Naive thymus-derived CD8-positive, alpha-beta T cell (primary cell): ENCODE results near the gene ATG14. TPM values are rescaled to one million over a fixed set of nuclear protein-coding genes. Genes with fewer than 3 reads are reported as not detected.
"Not testable (repeated sequence)": the region's sequence is repeated elsewhere in the genome, so short reads cannot be mapped to it uniquely, and the experiment has no call there.

ENCODE experiments used
- ATAC-seq, 2 donors: fragments of 150-1000 bp; cut with Tn5 transposase in 1 of 2; sonication (Bioruptor Pico), chemical (Tn5 transposase) in 1 of 2; 1 replicate in 1 of 2; 2 replicates in 1 of 2; pipeline ENCODE4 v1.10.0; 2021; ENCODE audit warnings: mild to moderate bottlenecking in 2 of 2, moderate library complexity in 2 of 2
- POLR2A ChIA-PET: fragments of 350-600 bp; sonication (Branson Sonifier 250); formaldehyde crosslinking; loops from one replicate; lab custom pipeline; 2021; ENCODE audit warnings: antibody characterized with exemption; lab: Charles Lee
- DNase-seq, 10 donors: peaks; one replicate each; pipeline versions ENCODE4 v3.0.0 to v3.0.0-alpha.2; 2020 to 2022
- H3K27ac Mint-ChIP-seq, 10 donors: one replicate each; pipeline ENCODE4 v1.8.0; 2020 to 2022; ENCODE audit warnings: mild to moderate bottlenecking in 10 of 10, mixed read lengths in 10 of 10, moderate library complexity in 4 of 10, inconsistent platforms in 1 of 10
- H3K27me3 Mint-ChIP-seq, 5 donors: one replicate each; pipeline ENCODE4 v1.8.0; 2021 to 2022; ENCODE audit warnings: mixed read lengths in 5 of 5
- H3K36me3 Mint-ChIP-seq, 3 donors: one replicate each; pipeline ENCODE4 v1.8.0; 2020 to 2022; ENCODE audit warnings: mixed read lengths in 3 of 3, mild to moderate bottlenecking in 2 of 3, inconsistent platforms in 1 of 3
- H3K4me1 Mint-ChIP-seq, 4 donors: one replicate each; pipeline ENCODE4 v1.8.0; 2021 to 2022; ENCODE audit warnings: mixed read lengths in 4 of 4
- H3K4me3 Mint-ChIP-seq, 10 donors: one replicate each; pipeline ENCODE4 v1.8.0; 2020 to 2022; ENCODE audit warnings: mild to moderate bottlenecking in 10 of 10, mixed read lengths in 10 of 10, moderate library complexity in 6 of 10, inconsistent platforms in 1 of 10
- H3K9me3 Mint-ChIP-seq, 9 donors: one replicate each; pipeline ENCODE4 v1.8.0; 2020 to 2022; ENCODE audit warnings: mixed read lengths in 9 of 9, mild to moderate bottlenecking in 3 of 9, inconsistent platforms in 1 of 9, moderate library complexity in 1 of 9
- polyA plus RNA-seq, 3 donors: library from polyadenylated mRNA; unstranded; fragments of 300-500 nt; fragmentation: Illumina TruSeq; gene quantifications; one replicate each; pipeline ENCODE4 v1.2.3, GENCODE V29; 2021
- total RNA-seq, 8 experiments: library from RNA in 2 of 8; stranded (reverse) in 2 of 8; gene quantifications; one replicate each; pipeline ENCODE4 v1.2.3 and lab custom pipeline; 2021 to 2026

ATG14 gene
- total and polyA plus RNA-seq, 5 experiments from 2014 or later, result 5.2 to 17.6 (median 6.3) TPM

DNA sequence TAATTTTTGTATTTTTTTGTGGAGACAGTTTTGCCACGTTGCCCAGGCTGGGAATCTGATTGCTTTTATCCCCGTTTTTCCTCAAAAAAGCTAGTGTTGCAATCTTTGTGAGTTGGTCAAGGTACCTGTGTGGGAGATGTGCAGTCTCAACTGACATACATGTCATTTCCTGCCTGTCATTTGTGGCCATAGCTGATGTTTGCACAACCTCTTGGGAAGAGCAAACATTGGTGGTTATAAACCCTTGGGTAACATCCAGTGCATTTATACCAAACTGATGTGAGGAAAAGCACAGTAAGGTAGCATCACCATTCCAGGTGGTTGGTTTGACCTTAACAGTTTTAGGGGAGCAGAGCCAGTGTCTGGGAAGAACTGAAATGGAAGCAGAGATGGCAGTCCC is 54.7 kb downstream of the ATG14 start:
- ATAC-seq, result no peak
- H3K27ac Mint-ChIP-seq, result no peak overlapping the region
- POLR2A ChIA-PET, result no interaction called here
- H3K36me3 Mint-ChIP-seq, result peaks cover 0 to 16% (median 0%) of the 10 kb centered on the region in 3 donors
- no peaks in the 10 kb centered on the region for H3K9me3 Mint-ChIP-seq
- H3K4me1 Mint-ChIP-seq, result peaks cover 2 to 14% (median 8%) of the 10 kb centered on the region in 4 donors
- no peak overlapping the region for H3K4me3 Mint-ChIP-seq
- DNase-seq, result no peak
- no peaks in the 10 kb centered on the region for H3K27me3 Mint-ChIP-seq

DNA sequence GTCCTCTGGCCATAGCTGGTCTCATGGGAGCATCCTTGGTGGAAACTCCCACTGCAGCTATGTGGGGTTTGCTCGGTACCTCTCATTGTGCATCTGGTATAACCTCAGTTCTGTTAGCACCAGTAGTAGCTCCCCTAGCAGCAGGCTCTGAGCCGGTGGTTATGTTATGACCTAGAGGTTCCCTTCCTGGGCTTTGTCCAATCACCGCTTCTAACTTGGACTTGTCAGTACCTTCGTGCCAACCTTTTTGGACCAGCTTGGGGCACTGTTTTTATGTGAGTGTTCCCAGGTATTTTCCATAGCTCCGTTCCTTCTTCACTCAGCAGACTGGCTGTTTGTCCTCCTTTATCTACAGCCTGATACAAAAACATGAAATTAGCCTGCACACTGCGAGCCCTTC is 55.7 kb downstream of the ATG14 start:
- Mint-ChIP-seq H3K4me1 (peaks cover 0 to 14% (median 7%) of the 10 kb centered on the region in 4 donors), H3K27me3 (no peaks in the 10 kb centered on the region), H3K36me3 (peaks cover 0 to 25% (median 1%) of the 10 kb centered on the region in 3 donors), H3K27ac (peak overlapping the region in 1 of 10 donors; percentile 50), H3K4me3 (no peak overlapping the region), H3K9me3 (no peaks in the 10 kb centered on the region)
- ATAC-seq (no peak), DNase-seq (no peak)
- POLR2A ChIA-PET, result interaction anchor here (1.5 kb wide), 1 partner anchor 253 kb away, joined by 3 read pairs; no protein-coding TSS in a partner anchor

DNA sequence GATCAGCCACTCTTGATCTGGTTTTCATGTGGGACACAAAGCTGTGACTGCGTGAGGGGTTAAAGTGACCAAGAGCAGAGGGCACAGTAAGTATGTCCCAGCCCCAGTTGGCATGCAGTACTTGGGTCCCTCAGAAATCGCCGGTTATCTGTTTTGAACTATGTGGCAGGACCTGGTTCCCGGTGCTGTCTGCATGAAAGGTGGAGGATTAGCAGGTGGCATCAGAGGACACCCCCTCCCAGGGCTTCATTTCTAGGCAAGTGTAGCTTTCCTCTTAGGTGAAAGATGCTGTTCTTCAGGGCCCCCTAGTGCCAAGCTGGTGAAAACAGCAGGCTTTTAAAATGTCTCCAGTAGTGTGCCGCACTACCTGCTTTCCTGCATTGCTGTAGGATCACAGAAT is 57.1 kb downstream of the ATG14 start:
- peaks cover 0 to 17% (median 7%) of the 10 kb centered on the region in 4 donors for H3K4me1 Mint-ChIP-seq
- peak overlapping the region in 3 of 10 donors; percentile 15 to 28 (median 26) for H3K4me3 Mint-ChIP-seq
- no peaks in the 10 kb centered on the region for H3K27me3 Mint-ChIP-seq

DNA sequence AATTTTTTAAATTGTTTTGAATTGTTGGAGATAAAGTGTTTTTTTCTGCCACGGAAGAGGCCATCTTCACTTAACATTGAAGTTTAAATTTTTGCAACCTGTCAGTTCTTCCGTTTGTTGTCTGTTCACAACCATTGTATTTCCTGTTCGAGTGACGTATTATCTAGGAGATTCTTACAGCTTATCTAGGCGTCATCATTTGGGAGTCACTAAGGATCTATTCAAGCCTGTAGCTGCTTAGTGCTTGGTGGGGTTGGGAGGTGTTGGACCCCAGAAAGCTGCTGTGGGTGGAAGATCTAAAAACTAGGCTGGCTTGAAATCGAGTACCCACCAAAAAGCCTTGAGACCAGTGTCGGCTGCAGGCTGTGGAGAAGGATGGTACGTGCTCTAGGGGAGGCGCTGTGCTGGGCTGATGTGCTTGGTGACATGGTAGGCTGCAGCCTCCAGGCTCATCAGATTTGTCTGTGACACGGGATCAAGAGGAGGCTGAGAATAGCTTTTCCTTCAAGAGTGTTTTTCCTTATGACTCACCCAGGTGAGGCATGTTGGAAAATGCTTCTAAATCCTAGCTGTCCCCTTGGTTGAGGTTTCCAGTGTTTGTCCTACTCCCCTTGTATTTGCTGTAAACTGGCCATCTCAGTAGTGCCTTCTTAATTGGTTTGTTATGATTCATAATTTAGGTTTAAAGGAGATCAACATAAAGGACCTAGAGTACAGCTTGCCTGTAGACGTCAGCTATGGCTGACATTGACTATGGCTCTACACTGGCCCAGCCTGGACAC is 57.8 kb downstream of the ATG14 start:
- no peak for ATAC-seq
- H3K27ac Mint-ChIP-seq, result peak overlapping the region in 7 of 10 donors; percentile 28 to 85 (median 46)
- no peaks in the 10 kb centered on the region for H3K27me3 Mint-ChIP-seq

More for the DNA sequence above, 57.1 kb downstream of the ATG14 start:
- no peaks in the 10 kb centered on the region for H3K9me3 Mint-ChIP-seq
- DNase-seq (peak; percentile 15 to 72 (median 52)), ATAC-seq (peak; percentile 89 to 95)
- peak overlapping the region in 7 of 10 donors; percentile 16 to 85 (median 51) for H3K27ac Mint-ChIP-seq
- H3K36me3 Mint-ChIP-seq, result peaks cover 0 to 36% (median 6%) of the 10 kb centered on the region in 3 donors
- POLR2A ChIA-PET, result interaction anchor here (0.6 to 1.5 kb wide), 2 partner anchors 252 to 265 kb away, joined by 3 to 4 read pairs; no protein-coding TSS in a partner anchor

DNA sequence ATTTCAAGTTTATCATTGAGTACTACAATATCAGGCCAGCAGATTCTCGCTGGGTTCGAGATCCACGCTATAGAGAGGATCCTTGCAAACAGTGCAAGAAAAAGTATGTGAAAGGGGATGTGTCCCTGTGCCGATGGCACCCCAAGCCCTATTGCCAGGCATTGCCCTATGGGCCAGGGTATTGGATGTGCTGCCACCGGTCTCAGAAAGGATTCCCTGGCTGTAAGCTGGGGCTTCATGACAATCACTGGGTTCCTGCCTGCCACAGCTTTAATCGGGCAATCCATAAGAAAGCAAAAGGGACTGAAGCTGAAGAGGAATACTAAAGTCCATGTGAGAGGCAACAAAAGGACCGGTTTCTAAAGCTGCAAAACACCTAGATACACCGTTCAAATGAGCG is 59.4 kb downstream of the ATG14 start:
- no peak for DNase-seq
- Mint-ChIP-seq H3K4me1 (peaks cover 6 to 38% (median 14%) of the 10 kb centered on the region in 4 donors), H3K4me3 (no peak overlapping the region), H3K9me3 (no peaks in the 10 kb centered on the region), H3K36me3 (peaks cover 0 to 36% (median 6%) of the 10 kb centered on the region in 3 donors), H3K27me3 (no peaks in the 10 kb centered on the region), H3K27ac (peak overlapping the region in 3 of 10 donors; percentile 31 to 60 (median 59))
- POLR2A ChIA-PET, result no interaction called here
- ATAC-seq, result no peak

More for the DNA sequence above, 57.8 kb downstream of the ATG14 start:
- peaks cover 0 to 36% (median 6%) of the 10 kb centered on the region in 3 donors for H3K36me3 Mint-ChIP-seq
- POLR2A ChIA-PET, result interaction anchor here (0.6 kb wide), 1 partner anchor 264 kb away, joined by 4 read pairs; no protein-coding TSS in a partner anchor
- H3K9me3 Mint-ChIP-seq, result no peaks in the 10 kb centered on the region
- H3K4me1 Mint-ChIP-seq, result peaks cover 2 to 22% (median 9%) of the 10 kb centered on the region in 4 donors
- DNase-seq, result no peak
- H3K4me3 Mint-ChIP-seq, result peak overlapping the region in 3 of 10 donors; percentile 46 to 80 (median 50)

DNA sequence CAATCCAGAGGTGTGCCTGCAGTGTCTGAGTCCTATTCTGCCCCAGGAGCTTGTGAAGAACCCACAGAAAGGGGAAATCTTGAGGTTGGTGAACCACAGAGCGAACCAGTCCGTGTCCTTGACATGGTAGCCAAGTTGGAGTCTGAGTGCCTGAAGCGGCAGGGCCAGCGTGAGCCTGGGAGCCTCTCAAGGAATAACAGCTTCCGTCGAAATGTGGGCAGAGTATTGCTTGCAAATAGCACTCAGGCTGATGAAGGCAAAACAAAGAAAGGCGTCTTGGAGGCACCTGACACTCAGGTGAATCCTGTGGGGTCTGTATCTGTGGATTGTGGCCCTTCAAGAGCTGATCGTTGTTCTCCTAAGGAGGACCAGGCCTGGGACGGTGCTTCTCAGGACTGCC is 60.5 kb downstream of the ATG14 start:
- no peaks in the 10 kb centered on the region for H3K27me3 Mint-ChIP-seq
- peak overlapping the region in 2 of 10 donors; percentile 58 to 61 for H3K27ac Mint-ChIP-seq
- peaks cover 11 to 45% (median 19%) of the 10 kb centered on the region in 4 donors for H3K4me1 Mint-ChIP-seq
- no peak overlapping the region for H3K4me3 Mint-ChIP-seq
- POLR2A ChIA-PET, result no interaction called here
- DNase-seq, result no peak
- H3K9me3 Mint-ChIP-seq, result no peaks in the 10 kb centered on the region
- ATAC-seq, result no peak
- peaks cover 0 to 36% (median 6%) of the 10 kb centered on the region in 3 donors for H3K36me3 Mint-ChIP-seq

DNA sequence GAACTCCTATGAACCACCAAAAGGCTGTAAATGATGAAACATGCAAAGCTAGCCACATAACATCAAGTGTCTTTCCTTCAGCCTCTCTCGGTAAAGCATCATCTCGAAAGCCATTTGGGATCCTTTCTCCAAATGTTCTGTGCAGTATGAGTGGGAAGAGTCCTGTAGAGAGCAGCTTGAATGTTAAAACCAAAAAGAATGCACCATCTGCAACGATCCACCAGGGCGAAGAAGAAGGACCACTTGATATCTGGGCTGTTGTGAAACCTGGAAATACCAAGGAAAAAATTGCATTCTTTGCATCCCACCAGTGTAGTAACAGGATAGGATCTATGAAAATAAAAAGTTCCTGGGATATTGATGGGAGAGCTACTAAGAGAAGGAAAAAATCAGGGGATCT is 61.2 kb downstream of the ATG14 start:
- H3K27me3 Mint-ChIP-seq, result no peaks in the 10 kb centered on the region
- POLR2A ChIA-PET, result no interaction called here
- H3K9me3 Mint-ChIP-seq, result no peaks in the 10 kb centered on the region
- no peak for ATAC-seq
- DNase-seq, result no peak
- peak overlapping the region in 2 of 10 donors; percentile 34 to 69 for H3K27ac Mint-ChIP-seq
- H3K4me1 Mint-ChIP-seq, result peaks cover 13 to 50% (median 23%) of the 10 kb centered on the region in 4 donors
- H3K4me3 Mint-ChIP-seq, result no peak overlapping the region
- H3K36me3 Mint-ChIP-seq, result peaks cover 0 to 36% (median 6%) of the 10 kb centered on the region in 3 donors

DNA sequence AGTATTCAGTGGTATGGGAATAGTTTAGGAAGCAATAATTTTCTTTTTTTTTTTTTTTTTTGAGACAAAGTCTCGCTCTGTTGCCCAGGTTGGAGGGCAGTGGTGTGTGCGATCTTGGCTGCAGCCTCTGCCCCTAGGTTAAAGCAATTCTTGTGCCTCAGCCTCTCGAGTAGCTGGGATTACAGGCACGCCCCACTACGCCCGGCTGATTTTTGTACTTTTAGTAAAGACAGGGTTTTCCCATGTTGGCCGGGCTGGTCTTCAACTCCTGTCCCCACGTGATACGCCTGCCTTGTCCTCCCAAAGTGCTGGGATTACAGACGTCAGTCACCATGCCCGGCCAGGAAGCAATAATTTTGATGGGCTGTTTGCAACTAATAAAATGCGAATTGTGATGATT is 62.1 kb downstream of the ATG14 start:
- Mint-ChIP-seq H3K36me3 (peaks cover 0 to 31% (median 6%) of the 10 kb centered on the region in 3 donors), H3K9me3 (no peaks in the 10 kb centered on the region), H3K4me3 (no peak overlapping the region), H3K27me3 (no peaks in the 10 kb centered on the region), H3K4me1 (peaks cover 20 to 55% (median 28%) of the 10 kb centered on the region in 4 donors), H3K27ac (peak overlapping the region in 2 of 10 donors; percentile 56 to 66)
- POLR2A ChIA-PET, result no interaction called here
- no peak for DNase-seq
- ATAC-seq, result no peak

DNA sequence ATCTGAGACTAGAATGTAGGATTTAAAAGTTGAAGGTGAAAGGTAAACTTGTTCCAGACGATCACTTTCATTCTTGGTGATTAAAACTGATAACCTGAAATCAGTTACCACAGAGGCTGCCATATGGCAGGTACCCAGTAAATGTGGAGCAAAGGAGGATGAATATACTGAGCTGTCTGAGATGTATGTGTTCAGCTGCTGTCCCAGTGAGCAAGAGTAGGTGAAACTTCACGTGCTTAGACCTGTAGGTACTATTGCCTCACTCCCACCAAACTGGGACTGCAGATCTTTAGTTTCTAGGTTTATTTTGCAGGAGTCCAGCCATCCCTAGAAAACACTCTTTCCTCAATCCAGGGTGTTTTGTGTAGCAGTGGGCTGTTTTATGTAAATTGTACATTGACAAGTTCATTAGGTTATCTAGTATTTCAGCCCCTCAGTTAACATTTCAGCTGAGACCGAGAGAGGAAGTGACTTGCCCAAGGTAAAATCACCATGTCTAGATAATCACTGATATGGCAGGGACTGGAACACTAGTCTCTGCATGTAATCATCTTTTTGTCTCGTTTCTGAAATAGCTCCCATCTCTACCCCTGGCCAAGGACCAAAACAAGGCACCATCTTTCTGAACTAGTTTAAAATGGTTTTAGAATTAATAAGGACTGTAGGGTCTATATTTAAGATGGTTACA is 62.7 kb downstream of the ATG14 start:
- H3K4me1 Mint-ChIP-seq, result peaks cover 20 to 53% (median 27%) of the 10 kb centered on the region in 4 donors
- POLR2A ChIA-PET, result no interaction called here
- no peaks in the 10 kb centered on the region for H3K9me3 Mint-ChIP-seq
- ATAC-seq, result no peak
- no peaks in the 10 kb centered on the region for H3K27me3 Mint-ChIP-seq
- no peak overlapping the region for H3K4me3 Mint-ChIP-seq
- peaks cover 0 to 31% (median 6%) of the 10 kb centered on the region in 3 donors for H3K36me3 Mint-ChIP-seq
- no peak for DNase-seq
- H3K27ac Mint-ChIP-seq, result peak overlapping the region in 5 of 10 donors; percentile 18 to 66 (median 23)

DNA sequence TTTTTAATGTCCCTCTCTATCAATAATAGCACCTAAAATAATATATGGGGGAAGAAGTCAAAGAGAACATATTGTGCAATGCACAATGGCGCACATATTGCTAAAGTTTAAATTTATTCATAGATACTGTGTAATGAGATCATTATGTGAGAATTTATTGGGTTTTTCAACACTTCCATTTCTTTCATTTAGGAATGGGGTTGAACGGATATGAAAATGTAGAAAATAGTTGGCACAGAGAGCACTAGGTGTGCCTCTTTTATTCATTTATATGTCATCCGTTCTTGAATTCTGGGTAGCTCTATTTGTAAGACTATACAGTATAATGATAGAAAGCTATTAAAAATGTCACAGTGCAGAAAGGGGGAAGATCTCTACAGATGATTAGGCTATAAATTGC is 63.9 kb downstream of the ATG14 start:
- H3K9me3 Mint-ChIP-seq, result no peaks in the 10 kb centered on the region
- POLR2A ChIA-PET, result interaction anchor here (0.5 kb wide), 2 partner anchors 11 to 27 kb away, joined by 3 to 4 read pairs; no protein-coding TSS in a partner anchor
- DNase-seq, result no peak
- H3K27me3 Mint-ChIP-seq, result no peaks in the 10 kb centered on the region
- ATAC-seq, result no peak
- no peak overlapping the region for H3K4me3 Mint-ChIP-seq
- peak overlapping the region in 4 of 10 donors; percentile 2 to 52 (median 12) for H3K27ac Mint-ChIP-seq
- H3K4me1 Mint-ChIP-seq, result peaks cover 20 to 53% (median 31%) of the 10 kb centered on the region in 4 donors
- H3K36me3 Mint-ChIP-seq, result peaks cover 0 to 29% (median 6%) of the 10 kb centered on the region in 3 donors

DNA sequence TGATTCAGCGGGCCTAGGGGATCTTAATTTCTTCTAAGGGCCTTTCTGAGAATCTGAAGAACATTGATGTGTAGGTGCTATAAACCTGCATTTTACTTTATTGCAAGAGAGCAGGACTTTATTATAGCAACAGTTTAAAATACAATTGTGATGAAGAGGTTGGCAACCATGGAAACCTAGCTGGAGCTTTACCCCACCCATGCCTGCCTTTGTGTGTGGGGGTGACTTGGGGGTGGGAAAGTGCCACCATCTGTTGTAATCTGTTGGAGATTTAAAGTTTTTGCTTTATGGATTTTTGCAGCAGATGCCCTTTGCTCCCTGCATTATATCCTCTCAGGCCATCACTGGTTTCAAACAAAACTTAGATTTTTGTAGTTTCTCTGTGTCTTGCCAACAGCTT is 64.6 kb downstream of the ATG14 start:
- DNase-seq, result no peak
- ATAC-seq, result no peak
- no peaks in the 10 kb centered on the region for H3K9me3 Mint-ChIP-seq
- H3K36me3 Mint-ChIP-seq, result peaks cover 0 to 22% (median 6%) of the 10 kb centered on the region in 3 donors
- peak overlapping the region in 1 of 10 donors; percentile 60 for H3K27ac Mint-ChIP-seq
- no peaks in the 10 kb centered on the region for H3K27me3 Mint-ChIP-seq
- POLR2A ChIA-PET, result no interaction called here
- H3K4me1 Mint-ChIP-seq, result peaks cover 20 to 59% (median 31%) of the 10 kb centered on the region in 4 donors
- H3K4me3 Mint-ChIP-seq, result no peak overlapping the region

DNA sequence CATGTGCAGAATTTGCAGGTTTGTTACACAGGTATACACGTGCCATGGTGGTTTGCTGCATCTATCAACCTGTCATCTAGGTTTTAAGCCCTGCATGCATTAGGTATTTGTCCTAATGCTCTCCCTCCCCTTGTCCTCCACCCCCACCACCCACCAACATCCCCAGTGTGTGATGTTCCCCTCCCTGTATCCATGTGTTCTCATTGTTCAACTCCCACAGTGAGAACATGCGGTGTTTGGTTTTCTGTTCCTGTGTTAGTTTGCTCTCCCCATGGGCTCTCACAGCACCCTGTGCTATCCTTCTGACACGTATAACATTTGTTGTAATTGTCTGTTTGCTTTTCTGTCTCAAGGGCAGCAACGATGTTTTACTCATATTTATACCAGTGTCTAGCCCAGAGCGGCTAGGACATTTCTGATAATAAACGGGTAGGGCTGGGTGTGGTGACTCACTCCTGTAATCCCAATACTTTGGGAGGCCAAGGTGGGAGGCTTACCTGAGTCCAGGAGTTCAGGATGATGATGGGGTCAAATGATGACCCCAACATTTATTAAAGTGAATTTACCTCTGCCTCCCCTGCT is 67.0 kb downstream of the ATG14 start:
- DNase-seq, ATAC-seq, H3K27me3 Mint-ChIP-seq, H3K4me3 Mint-ChIP-seq, H3K36me3 Mint-ChIP-seq, H3K9me3 Mint-ChIP-seq, POLR2A ChIA-PET: not testable (repeated sequence)
- Mint-ChIP-seq H3K4me1 (peaks cover 25 to 77% (median 46%) of the 10 kb centered on the region in 4 donors), H3K27ac (peak overlapping the region in 1 of 10 donors; percentile 31)
